ENCODE data around the gene DRD2. TPM values are rescaled to one million over a fixed set of nuclear protein-coding genes. Genes with fewer than 3 reads are reported as not detected.

DRD2 gene
- total and polyA plus RNA-seq, 4 donors: not detected

- Histone ChIP-seq H3K27me3 (ENCODE audit: control insufficient read depth in 4 of 4, insufficient read depth in 4 of 4, low read length in 3 of 4) (peaks cover 0 to 3% (median under 1%) of the 10 kb centered on the region in 4 donors), H3K36me3 (ENCODE audit: control insufficient read depth in 4 of 4, insufficient read depth in 3 of 4, low read depth in 1 of 4, low read length in 3 of 4) (no peaks in the 10 kb centered on the region), H3K27ac (ENCODE audit: low read depth in 1 of 2, low read length in 2 of 2) (no peak overlapping the region), H3K4me1 (ENCODE audit: control insufficient read depth in 4 of 4, insufficient read depth in 4 of 4, low read length in 3 of 4) (no peaks in the 10 kb centered on the region), H3K9me3 (ENCODE audit: control insufficient read depth in 4 of 4, low read length in 3 of 4) (no peaks in the 10 kb centered on the region), H3K9ac (ENCODE audit: low read depth in 1 of 2, low read length in 2 of 2) (no peak overlapping the region), H3K4me3 (ENCODE audit: low read depth in 1 of 3, low read length in 3 of 3) (no peak overlapping the region)
- DNase-seq (ENCODE audit: low spot score): no peak
- 69% methylated on average over 4 of the region's 4 CpGs for WGBS
- TF ChIP-seq SP1 (IDR thresholded peaks at IDR 0.05) (no peak), CTCF (IDR thresholded peaks at IDR 0.05; ENCODE audit: low read depth, low read length, missing input control) (no peak), EGR1 (IDR thresholded peaks at IDR 0.05; ENCODE audit: low read depth in 2 of 2) (no peak), HNF4A (conservative IDR thresholded peaks at IDR 0.05) (no peak), MAX (IDR thresholded peaks at IDR 0.05) (no peak)
Measured at GRCh38 chr11:113504586-113504985, 29.4 kb upstream of the DRD2 start.

- no peak overlapping the region for H3K4me3 ChIP-seq (ENCODE audit: low read depth in 1 of 3, low read length in 3 of 3)
- TF ChIP-seq SP1 (IDR thresholded peaks at IDR 0.05) (no peak), FOXA2 (IDR thresholded peaks at IDR 0.05) (no peak), TAF1 (conservative IDR thresholded peaks at IDR 0.05) (no peak), HNF4G (IDR thresholded peaks at IDR 0.05) (no peak), REST (IDR thresholded peaks at IDR 0.05) (no peak), GABPA (IDR thresholded peaks at IDR 0.05 in 1 of 2, conservative IDR thresholded peaks at IDR 0.05 in 1 of 2) (no peak), JUND (IDR thresholded peaks at IDR 0.05) (no peak), ATF3 (IDR thresholded peaks at IDR 0.05) (no peak), FOXA1 (IDR thresholded peaks at IDR 0.05) (no peak), HNF4A (conservative IDR thresholded peaks at IDR 0.05) (no peak)
- H3K27me3 ChIP-seq (ENCODE audit: control insufficient read depth in 4 of 4, insufficient read depth in 4 of 4, low read length in 3 of 4): peaks cover 0 to 3% (median 0%) of the 10 kb centered on the region in 4 donors
- no peak overlapping the region for H3K9ac ChIP-seq (ENCODE audit: low read depth in 1 of 2, low read length in 2 of 2)
- no peak for DNase-seq (ENCODE audit: low spot score)
- WGBS: 71% methylated on average over 3 of the region's 3 CpGs
- no peak overlapping the region for H3K27ac ChIP-seq (ENCODE audit: low read depth in 1 of 2, low read length in 2 of 2)
- H3K9me3 ChIP-seq (ENCODE audit: control insufficient read depth in 4 of 4, low read length in 3 of 4): no peaks in the 10 kb centered on the region
- H3K36me3 ChIP-seq (ENCODE audit: control insufficient read depth in 4 of 4, insufficient read depth in 3 of 4, low read depth in 1 of 4, low read length in 3 of 4): no peaks in the 10 kb centered on the region
- H3K4me1 ChIP-seq (ENCODE audit: control insufficient read depth in 4 of 4, insufficient read depth in 4 of 4, low read length in 3 of 4): no peaks in the 10 kb centered on the region
Measured at GRCh38 chr11:113504071-113504470, 28.9 kb upstream of the DRD2 start.
